ENCODE measurements around the gene REXO4.

- TF ChIP-seq CTCF (tag by site-specific recombination; IDR thresholded peaks at IDR 0.05) (no peak), ZNF302 (tag by site-specific recombination; IDR thresholded peaks at IDR 0.05; ENCODE audit: low read depth) (no peak), ZNF404 (tag by site-specific recombination; IDR thresholded peaks at IDR 0.05) (no peak), ZNF514 (tag by site-specific recombination; IDR thresholded peaks at IDR 0.05) (no peak), GLI4 (tag by site-specific recombination; IDR thresholded peaks at IDR 0.05) (no peak), YY1 (tag by site-specific recombination; IDR thresholded peaks at IDR 0.05) (no peak), ZSCAN5A (tag by site-specific recombination; IDR thresholded peaks at IDR 0.05) (no peak), ZNF530 (tag by site-specific recombination; IDR thresholded peaks at IDR 0.05; ENCODE audit: low read depth) (no peak), ZNF146 (tag by site-specific recombination; IDR thresholded peaks at IDR 0.05) (no peak), ZNF529 (tag by site-specific recombination; IDR thresholded peaks at IDR 0.05; ENCODE audit: insufficient replicate concordance) (no peak), ZNF449 (tag by site-specific recombination; IDR thresholded peaks at IDR 0.05) (no peak)
Observed at GRCh38 chr9:133464638-133465037, 46.8 kb upstream of the REXO4 start.

Measured in HEK293 (cell line).